Heart left ventricle (tissue), 16 donors: ENCODE data around the gene GRHL1. TPM values are rescaled to one million over a fixed set of nuclear protein-coding genes. Genes with fewer than 3 reads are reported as not detected.

Experiments
- ATAC-seq, 4 donors: fragments of 200-7000 bp; cut with Tn5 transposase; one replicate each; pipeline ENCODE4 v1.9.1; 2020 to 2022; ENCODE audit warnings: moderate library complexity in 4 of 4, mild to moderate bottlenecking in 3 of 4, moderate number of reproducible peaks in 1 of 4
- DNase-seq, 5 donors: peaks; one replicate each; pipeline ENCODE4 v3.0.0-alpha.2; 2020
- H3K27ac ChIP-seq, 12 donors: fragments of 200-600 bp; sonication (generic) in 4 of 12; one replicate each; pipeline versions ENCODE4 v1.5.0 to v1.8.0; 2016 to 2022; ENCODE audit warnings: mild to moderate bottlenecking in 2 of 12
- H3K27me3 ChIP-seq, 9 donors: fragments of 200-600 bp; sonication (generic) in 2 of 9; one replicate each; pipeline versions ENCODE4 v1.5.1 to v1.8.0; 2016 to 2022; ENCODE audit warnings: mild to moderate bottlenecking in 3 of 9
- H3K36me3 ChIP-seq, 9 donors: fragments of 200-600 bp; sonication (generic) in 2 of 9; one replicate each; pipeline versions ENCODE4 v1.5.0 to v1.8.0; 2018 to 2022; ENCODE audit warnings: mild to moderate bottlenecking in 2 of 9
- H3K4me1 ChIP-seq, 12 donors: fragments of 200-600 bp; sonication (generic) in 4 of 12; one replicate each; pipeline versions ENCODE4 v1.5.0 to v1.8.0; 2016 to 2022; ENCODE audit warnings: mild to moderate bottlenecking in 3 of 12
- H3K4me3 ChIP-seq, 12 donors: fragments of 200-600 bp; sonication (generic) in 4 of 12; one replicate each; pipeline versions ENCODE4 v1.5.0 to v1.8.0; 2017 to 2022; ENCODE audit warnings: mild to moderate bottlenecking in 9 of 12, moderate library complexity in 4 of 12
- H3K9me3 ChIP-seq, 12 donors: fragments of 200-600 bp; sonication (generic) in 4 of 12; one replicate each; pipeline versions ENCODE4 v1.5.0 to v1.8.0; 2016 to 2022; ENCODE audit warnings: mild to moderate bottlenecking in 1 of 12
- POLR2A ChIP-seq, 2 donors: fragments of 450-650 bp; IDR thresholded peaks; one replicate each; pipeline ENCODE4 v1.6.1; 2017; ENCODE audit warnings: antibody characterized with exemption in 2 of 2, mild to moderate bottlenecking in 2 of 2, moderate library complexity in 2 of 2
- WGBS, 4 donors: extraction: QIAGEN DNeasy Blood & Tissue Kit in 2 of 4; methylation state at CpG; one replicate each; pipeline versions ENCODE4 v1.1.5 to v1.1.7; 2013 to 2018; 5-methylcytosine and 5-hydroxymethylcytosine counted together
- intact Hi-C, 10 donors: fragments of 100-400 bp; cut with DNase I; formaldehyde crosslinking; loops; one replicate each; pipeline versions ENCODE4 v1.11.1 to v1.14.2; 2022
- polyA plus RNA-seq, 2 donors: library from polyadenylated mRNA; stranded (reverse); fragments of 200-250 nt; gene quantifications; one replicate each; pipeline ENCODE4 v1.2.3, GENCODE V29; 2013
- total RNA-seq, 9 donors: library from RNA; depleted of rRNA in 2 of 9; stranded (reverse); fragments of >200 nt in 2 of 9; fragmentation: NEBNext Ultra II Directional in 3 of 9; extraction: Animal tissue kit (Norgen Biotek cat#: 25700) in 3 of 9; gene quantifications; one replicate each; pipeline versions ENCODE4 v1.1.0 to v1.2.4, GENCODE V29; 2016 to 2023
- TF ChIP-seq, protein P1 (sequence below), 12 donors: fragments of 200-600 bp; sonication (generic) in 4 of 12; IDR thresholded peaks; one replicate each; pipeline versions ENCODE4 v1.5.0 to v1.8.0; 2018 to 2022; ENCODE audit warnings: antibody characterized with exemption in 12 of 12, mild to moderate bottlenecking in 5 of 12
- donor health status: ischemic (EF 13 %, LVEDD 7.1; RV severe dilation, severe dysfunction).
- donor health status: healthy with polysubstance abuse.
- donor health status: DM: no; HTN: yes; CAD: no.
- donor health status: DM: no; HTN: no; CAD: no.
- donor health status: ischemic (EF 25% LVEDD 6.9; RV normal size, moderate dysfunction).
- donor health status: ischemic (EF 25% LVEDD 5.7; RV mildly dilated, moderate dysfunction).
- donor health status: healthy.
- donor health status: DM: yes; HTN: yes; CAD: no.
- donor health status: ischemic (EF 35%, LVEDD 5.7; RV mildly dilated, moderate dysfunction).
- donor health status: nonischemic (EF 11% LVEDD 7.7; RV severe dilation, severe dysfunction).
- donor health status: DM: yes; HTN: yes; CAD: no.
- donor health status: PGD.
- donor health status: ischemic (EF 29% LVEDD 5.4; RV normal size, mild dysfunction).
- donor health status: nonischemic (EF 23%, LVEDD 6.1; RV moderate dilation, normal function).

GRHL1 gene
- total and polyA plus RNA-seq, 11 donors, result 0.50 to 2.8 (median 1.0) TPM

- intact Hi-C loops, result loop anchor here in 7 of 10 donors (1.0 to 10.0 kb wide), 6 partner anchors 61 to 451 kb away; partner anchors contain the start of gene TAF1B (in 1 of the 7)
- ATAC-seq (peak; percentile 47 to 65 (median 53)), DNase-seq (no peak)
- Histone ChIP-seq H3K4me1 (peaks cover 0 to 38% (median 18%) of the 10 kb centered on the region in 12 donors), H3K4me3 (no peak overlapping the region), H3K27me3 (no peaks in the 10 kb centered on the region), H3K36me3 (no peaks in the 10 kb centered on the region), H3K9me3 (no peaks in the 10 kb centered on the region), H3K27ac (peak overlapping the region in 3 of 12 donors; percentile 37 to 74 (median 47))
- TF ChIP-seq, protein P1, sequence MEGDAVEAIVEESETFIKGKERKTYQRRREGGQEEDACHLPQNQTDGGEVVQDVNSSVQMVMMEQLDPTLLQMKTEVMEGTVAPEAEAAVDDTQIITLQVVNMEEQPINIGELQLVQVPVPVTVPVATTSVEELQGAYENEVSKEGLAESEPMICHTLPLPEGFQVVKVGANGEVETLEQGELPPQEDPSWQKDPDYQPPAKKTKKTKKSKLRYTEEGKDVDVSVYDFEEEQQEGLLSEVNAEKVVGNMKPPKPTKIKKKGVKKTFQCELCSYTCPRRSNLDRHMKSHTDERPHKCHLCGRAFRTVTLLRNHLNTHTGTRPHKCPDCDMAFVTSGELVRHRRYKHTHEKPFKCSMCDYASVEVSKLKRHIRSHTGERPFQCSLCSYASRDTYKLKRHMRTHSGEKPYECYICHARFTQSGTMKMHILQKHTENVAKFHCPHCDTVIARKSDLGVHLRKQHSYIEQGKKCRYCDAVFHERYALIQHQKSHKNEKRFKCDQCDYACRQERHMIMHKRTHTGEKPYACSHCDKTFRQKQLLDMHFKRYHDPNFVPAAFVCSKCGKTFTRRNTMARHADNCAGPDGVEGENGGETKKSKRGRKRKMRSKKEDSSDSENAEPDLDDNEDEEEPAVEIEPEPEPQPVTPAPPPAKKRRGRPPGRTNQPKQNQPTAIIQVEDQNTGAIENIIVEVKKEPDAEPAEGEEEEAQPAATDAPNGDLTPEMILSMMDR (IDR thresholded peaks at IDR 0.05), result peak; percentile 72 to 96 (median 86)
- no peak for TF ChIP-seq POLR2A (IDR thresholded peaks at IDR 0.05)
- 9 to 24% (median 22%) methylated on average over 7 of the region's 7 CpGs for WGBS, 4 donors
Measured at GRCh38 chr2:9984217-9984739, 32.8 kb downstream of the GRHL1 start.

GRCh38 chr2:9984871-9985480 is 33.5 kb downstream of the GRHL1 start:
- ATAC-seq, result no peak
- intact Hi-C loops, result loop anchor here in 9 of 10 donors (1.0 to 10.0 kb wide), 8 partner anchors 42 to 450 kb away; partner anchors contain the start of gene TAF1B (in 1 of the 9)
- no peak overlapping the region for H3K4me3 ChIP-seq

GRCh38 chr2:9985531-9986328 is 34.2 kb downstream of the GRHL1 start:
- no peaks in the 10 kb centered on the region for H3K36me3 ChIP-seq
- ATAC-seq, result no peak
- H3K27ac ChIP-seq, result peak overlapping the region in 1 of 12 donors; percentile 74
- intact Hi-C loops, result loop anchor here in 9 of 10 donors (2.0 to 10.0 kb wide), 7 partner anchors 42 to 449 kb away; partner anchors contain the start of gene TAF1B (in 1 of the 9)
- peaks cover 0 to 40% (median 19%) of the 10 kb centered on the region in 12 donors for H3K4me1 ChIP-seq
- TF ChIP-seq POLR2A (IDR thresholded peaks at IDR 0.05), result no peak
- TF ChIP-seq, protein P1 (IDR thresholded peaks at IDR 0.05), result no peak
- WGBS, 4 donors, result 91 to 95% (median 92%) methylated on average over 5 of the region's 5 CpGs
- no peak overlapping the region for H3K4me3 ChIP-seq
- no peaks in the 10 kb centered on the region for H3K9me3 ChIP-seq
- no peak for DNase-seq
- H3K27me3 ChIP-seq, result no peaks in the 10 kb centered on the region

More at GRCh38 chr2:9984871-9985480, 33.5 kb downstream of the GRHL1 start:
- no peaks in the 10 kb centered on the region for H3K27me3 ChIP-seq
- no peaks in the 10 kb centered on the region for H3K36me3 ChIP-seq
- 74 to 80% (median 76%) methylated on average over 6 of the region's 6 CpGs for WGBS, 4 donors
- TF ChIP-seq, protein P1 (IDR thresholded peaks at IDR 0.05), result no peak
- no peak for TF ChIP-seq POLR2A (IDR thresholded peaks at IDR 0.05)
- peaks cover 0 to 38% (median 18%) of the 10 kb centered on the region in 12 donors for H3K4me1 ChIP-seq
- no peak for DNase-seq
- H3K27ac ChIP-seq, result peak overlapping the region in 2 of 12 donors; percentile 47 to 74
- H3K9me3 ChIP-seq, result no peaks in the 10 kb centered on the region
